Measurements from ENCODE around the gene CREBL2. TPM values are rescaled to one million over a fixed set of nuclear protein-coding genes. Genes with fewer than 3 reads are reported as not detected.
A peak's percentile ranks its signal among the peaks of the same experiment; 100 is the strongest.

The CREBL2 gene
- total and polyA plus RNA-seq, 2 of the 13 experiments (the other 11 are each of a cell fraction or from before 2014, with no cell fraction given): 6.9 to 8.4 TPM

DNA sequence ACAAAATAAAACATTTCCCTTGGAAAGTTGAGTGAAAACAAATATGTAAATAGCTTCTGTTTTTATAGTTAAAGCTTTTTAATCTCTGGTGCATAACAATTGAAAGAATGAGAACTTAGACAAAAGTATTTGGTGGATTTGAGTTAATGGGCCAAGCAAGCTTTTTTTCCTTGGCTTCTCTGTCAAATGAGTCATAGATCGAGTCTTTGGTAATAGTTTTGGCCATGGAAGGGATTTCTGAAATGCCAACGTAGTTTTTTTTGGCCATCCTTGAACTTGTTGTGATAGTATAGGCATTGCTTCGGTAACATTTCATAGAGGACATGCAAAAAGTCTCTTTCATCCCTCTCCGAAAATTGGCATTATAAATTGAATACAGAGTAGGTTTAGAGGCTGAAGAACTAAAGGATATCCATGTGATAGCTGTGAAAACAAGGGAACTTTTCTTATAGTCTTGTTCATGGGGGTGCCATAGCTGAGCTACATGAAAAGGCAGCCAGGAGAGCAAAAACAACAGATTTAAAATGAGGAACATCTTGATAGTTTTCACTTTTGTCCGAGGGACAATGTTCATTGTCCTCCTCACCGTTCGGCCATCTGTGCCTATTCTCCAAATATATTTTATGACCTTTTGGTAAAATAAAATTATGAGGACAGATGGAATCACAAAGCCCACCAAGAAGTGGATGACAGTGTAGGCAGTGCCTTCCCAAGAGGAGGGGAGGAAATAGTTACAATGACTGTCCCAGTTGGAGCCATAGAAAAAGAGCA is 49.6 kb downstream of the CREBL2 start:
- no peak overlapping the region for H3K4me3 ChIP-seq (replicated peaks in 1 of 3; ENCODE audit: insufficient read depth in 1 of 3, low read depth in 2 of 3, low read length in 3 of 3)
- no TSS peak for BruUV-seq (replicated peaks)
- 54% methylated on average over 7 of the region's 7 CpGs for WGBS (ENCODE audit: low lambda C conversion rate)
- no peaks in the 10 kb centered on the region for H3K4me1 ChIP-seq (ENCODE audit: insufficient read depth, low read length)
- H3K9me3 ChIP-seq (ENCODE audit: low read length): no peaks in the 10 kb centered on the region
- H4K20me1 ChIP-seq (ENCODE audit: insufficient read depth, low read length): no peaks in the 10 kb centered on the region
- ChIA-PET CTCF (ENCODE audit: low intra/inter-chr PET ratio, low total read pairs) (no interaction called here), POLR2A (no interaction called here)
- H3K9ac ChIP-seq (ENCODE audit: insufficient read depth, low read depth, low read length): no peak overlapping the region
- TF ChIP-seq FOXM1 (CRISPR knock-in tag; IDR thresholded peaks at IDR 0.05) (no peak), CREB1 (IDR thresholded peaks at IDR 0.05) (0 out of 2 replicates have a peak, but pooled peaks have one; percentile 15), CREB1 (CRISPR knock-in tag; IDR thresholded peaks at IDR 0.05) (no peak), NFRKB (IDR thresholded peaks at IDR 0.05) (no peak), EP300 (IDR thresholded peaks at IDR 0.05; ENCODE audit: low read depth in 2 of 2, low read length in 2 of 2) (no peak), EP300 (CRISPR knock-in tag; IDR thresholded peaks at IDR 0.05; ENCODE audit: borderline replicate concordance) (no peak), ZBTB3 (CRISPR knock-in tag; IDR thresholded peaks at IDR 0.05; ENCODE audit: borderline replicate concordance, low read depth) (no peak)
- TF ChIP-seq, protein P1, sequence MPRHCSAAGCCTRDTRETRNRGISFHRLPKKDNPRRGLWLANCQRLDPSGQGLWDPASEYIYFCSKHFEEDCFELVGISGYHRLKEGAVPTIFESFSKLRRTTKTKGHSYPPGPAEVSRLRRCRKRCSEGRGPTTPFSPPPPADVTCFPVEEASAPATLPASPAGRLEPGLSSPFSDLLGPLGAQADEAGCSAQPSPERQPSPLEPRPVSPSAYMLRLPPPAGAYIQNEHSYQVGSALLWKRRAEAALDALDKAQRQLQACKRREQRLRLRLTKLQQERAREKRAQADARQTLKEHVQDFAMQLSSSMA (CRISPR knock-in tag; IDR thresholded peaks at IDR 0.05): no peak
- no peaks in the 10 kb centered on the region for H3K36me3 ChIP-seq (replicated peaks in 1 of 2; ENCODE audit: control insufficient read depth in 1 of 2, insufficient read depth in 2 of 2, low read length in 2 of 2)
- no peaks in the 10 kb centered on the region for H3K79me2 ChIP-seq (ENCODE audit: insufficient read depth, low read length)
- intact Hi-C loops (cut with micrococcal nuclease; ENCODE audit: unreplicated experiment) (no loop called here), in situ Hi-C loops (cut with HindIII; ENCODE audit: extremely low pct_ligation_motif_present, low pct_unique_long_range_greater_than_20kb) (no loop called here)
- H3K27me3 ChIP-seq (ENCODE audit: control insufficient read depth in 1 of 2, insufficient read depth in 2 of 2, low read length in 2 of 2): no peaks in the 10 kb centered on the region
- no peak for DNase-seq (ENCODE audit: low spot score)
- ATAC-seq: no peak
- no peak overlapping the region for H3K4me2 ChIP-seq (ENCODE audit: low read depth, low read length)
- H3K27ac ChIP-seq (ENCODE audit: extremely low read length, insufficient read depth, low read length): no peak overlapping the region
- no peak overlapping the region for H2AFZ ChIP-seq (ENCODE audit: low read length)
- FAIRE-seq: no peak

Measured in HepG2 (cell line).